GM20431 (cell line): ENCODE data around the gene LIPG.
"Not testable (repeated sequence)": the region's sequence is repeated elsewhere in the genome, so short reads cannot be mapped to it uniquely, and the experiment has no call there.

ENCODE experiments used
- in situ Hi-C: fragments of 300-500 bp; cut with MseI, MboI; formaldehyde crosslinking; loops from one replicate; pipeline ENCODE4 v1.15.0; 2020; ENCODE audit warnings: low sequenced_read_pairs; ENCODE audit not compliant: unreplicated experiment

The LIPG gene

GRCh38 chr18:49561289-49562193 lies at the start of gene LIPG:
TSS of gene LIPG (plus strand) at chr18:49562057. CDS start at chr18:49562309, 252 bp downstream.
- in situ Hi-C loops, result no loop called here

- in situ Hi-C loops, result loop anchor here (10.0 kb wide), 1 partner anchor 342 kb away; no protein-coding TSS in a partner anchor
Measured at GRCh38 chr18:49512876-49513275, 49.0 kb upstream of the LIPG start.

GRCh38 chr18:49514577-49514976 lies 47.3 kb upstream of the LIPG start:
- in situ Hi-C loops, result loop anchor here (10.0 kb wide), 1 partner anchor 340 kb away; no protein-coding TSS in a partner anchor

- in situ Hi-C loops, result loop anchor here (10.0 kb wide), 1 partner anchor 340 kb away; no protein-coding TSS in a partner anchor
Measured at GRCh38 chr18:49515003-49515402, 46.9 kb upstream of the LIPG start.

GRCh38 chr18:49515516-49515915 lies 46.3 kb upstream of the LIPG start:
- in situ Hi-C loops, result loop anchor here (10.0 kb wide), 1 partner anchor 339 kb away; no protein-coding TSS in a partner anchor

- in situ Hi-C loops, result loop anchor here (10.0 kb wide), 1 partner anchor 337 kb away; no protein-coding TSS in a partner anchor
Measured at GRCh38 chr18:49517483-49517882, 44.4 kb upstream of the LIPG start.

GRCh38 chr18:49519101-49519971 lies 42.5 kb upstream of the LIPG start:
- in situ Hi-C loops, result loop anchor here (10.0 kb wide), 1 partner anchor 335 kb away; no protein-coding TSS in a partner anchor

GRCh38 chr18:49520661-49521145 lies 41.2 kb upstream of the LIPG start:
- in situ Hi-C loops, result no loop called here

- in situ Hi-C loops, result no loop called here
Measured at GRCh38 chr18:49521216-49521835, 40.5 kb upstream of the LIPG start.

- in situ Hi-C loops, result not testable (repeated sequence)
Measured at GRCh38 chr18:49523580-49524093, 38.2 kb upstream of the LIPG start.

- in situ Hi-C loops, result no loop called here
Measured at GRCh38 chr18:49524349-49524748, 37.5 kb upstream of the LIPG start.

- in situ Hi-C loops, result no loop called here
Measured at GRCh38 chr18:49524951-49525350, 36.9 kb upstream of the LIPG start.

- in situ Hi-C loops, result no loop called here
Measured at GRCh38 chr18:49525981-49526380, 35.9 kb upstream of the LIPG start.

- in situ Hi-C loops, result no loop called here
Measured at GRCh38 chr18:49527631-49528327, 34.1 kb upstream of the LIPG start.

- in situ Hi-C loops, result no loop called here
Measured at GRCh38 chr18:49529596-49529995, 32.3 kb upstream of the LIPG start.

GRCh38 chr18:49531678-49532153 lies 30.1 kb upstream of the LIPG start:
- in situ Hi-C loops, result no loop called here

- in situ Hi-C loops, result no loop called here
Measured at GRCh38 chr18:49534846-49535601, 26.8 kb upstream of the LIPG start.

GRCh38 chr18:49537232-49537896 lies 24.5 kb upstream of the LIPG start:
- in situ Hi-C loops, result no loop called here
